ENCODE data around the gene CORO2A.
A peak's percentile ranks its signal among the peaks of the same experiment; 100 is the strongest.
"Not testable (repeated sequence)": the region's sequence is repeated elsewhere in the genome, so short reads cannot be mapped to it uniquely, and the experiment has no call there.

CORO2A gene

GRCh38 chr9:98105006-98105405, 87.4 kb downstream of the CORO2A start:
- DNase-seq (ENCODE audit: low spot score): no peak

- DNase-seq (ENCODE audit: low spot score): no peak
Measured at GRCh38 chr9:98104445-98104881, 88.0 kb downstream of the CORO2A start.

DNA sequence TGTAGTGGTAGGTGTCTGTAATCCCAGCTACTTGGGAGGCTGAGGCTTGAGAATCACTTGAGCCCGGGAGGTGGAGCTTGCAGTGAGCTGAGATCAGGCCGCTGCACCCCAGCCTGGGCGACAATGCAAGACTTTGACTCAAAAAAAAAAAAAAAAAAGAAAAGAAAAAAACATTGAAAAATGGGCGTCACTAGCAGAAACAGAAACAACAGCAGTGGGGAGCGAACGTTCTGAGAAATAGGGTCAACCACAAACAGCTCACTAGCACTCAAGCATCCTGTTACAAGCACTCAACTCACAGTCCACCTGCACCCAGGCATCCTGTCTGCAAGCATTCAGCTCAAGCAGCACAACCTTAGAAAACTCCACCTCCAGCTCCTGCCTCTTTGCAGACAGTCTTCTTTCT, 90.6 kb downstream of the CORO2A start:
- DNase-seq (ENCODE audit: low spot score): no peak

- no peak for DNase-seq (ENCODE audit: low spot score)
Measured at GRCh38 chr9:98101416-98101815, 91.0 kb downstream of the CORO2A start.

DNA sequence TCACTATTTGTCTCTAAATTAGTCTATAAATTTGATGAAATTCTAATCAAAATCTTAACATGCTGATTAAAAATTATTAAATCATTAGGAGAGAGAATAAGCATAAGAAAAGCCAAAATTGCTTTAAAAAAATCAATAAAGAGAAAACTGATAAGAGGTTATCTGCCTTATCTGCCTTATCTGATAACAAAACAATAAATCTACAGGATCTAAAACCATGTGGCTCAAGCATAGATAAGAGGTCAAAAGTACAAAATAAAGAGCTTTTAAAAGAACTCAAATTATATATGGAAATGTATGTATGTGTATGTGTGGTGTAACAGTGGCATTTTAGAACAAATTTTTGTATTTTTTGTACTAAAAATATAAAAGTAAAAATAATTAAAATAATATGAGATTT, 92.0 kb downstream of the CORO2A start:
- DNase-seq (ENCODE audit: low spot score): no peak

GRCh38 chr9:98099898-98100297, 92.5 kb downstream of the CORO2A start:
- no peak for DNase-seq (ENCODE audit: low spot score)

GRCh38 chr9:98099346-98099745, 93.1 kb downstream of the CORO2A start:
- DNase-seq (ENCODE audit: low spot score): no peak

GRCh38 chr9:98097836-98098235, 94.6 kb downstream of the CORO2A start:
- DNase-seq (ENCODE audit: low spot score): no peak

DNA sequence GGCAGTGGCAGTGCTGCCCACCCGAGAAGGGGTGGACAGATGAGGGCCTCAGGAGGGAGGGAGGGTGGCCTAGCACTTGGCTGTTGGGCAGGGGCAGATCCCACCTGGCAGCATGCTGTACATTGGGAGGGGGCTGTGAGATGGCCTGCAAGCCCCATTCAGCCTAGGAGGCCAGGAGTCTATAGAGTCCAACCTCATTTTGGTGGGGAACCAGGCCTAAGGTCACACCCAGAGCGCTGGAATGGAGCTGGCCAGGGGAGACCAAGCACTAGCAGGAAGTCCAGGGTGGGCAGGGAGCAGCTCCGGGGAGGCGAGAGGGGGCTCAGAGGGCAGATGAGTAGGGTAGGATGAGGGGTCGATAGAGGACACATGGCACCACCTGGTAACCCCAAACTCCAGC, 96.3 kb downstream of the CORO2A start:
- no peak for DNase-seq (ENCODE audit: low spot score)

DNA sequence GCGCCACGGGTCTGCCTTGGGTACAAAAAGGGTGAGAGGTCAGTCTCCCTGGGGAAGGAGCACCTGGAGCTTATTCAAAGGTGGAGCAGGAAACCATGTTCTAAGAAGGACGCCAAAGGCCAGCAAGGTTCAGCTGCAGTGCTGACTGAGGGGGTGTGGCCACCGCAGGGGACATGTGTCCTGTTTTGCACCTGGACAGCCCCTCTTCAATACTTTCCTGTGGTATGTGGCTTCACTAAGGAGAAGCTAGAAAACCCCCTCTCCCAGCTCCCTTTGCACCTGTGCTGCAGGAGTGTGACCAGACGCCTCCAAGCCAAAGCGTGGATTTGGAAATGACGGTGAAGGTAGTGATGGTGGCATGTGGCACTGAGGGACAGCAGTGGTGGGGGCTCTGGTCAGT, 97.0 kb downstream of the CORO2A start:
- no peak for DNase-seq (ENCODE audit: low spot score)

DNA sequence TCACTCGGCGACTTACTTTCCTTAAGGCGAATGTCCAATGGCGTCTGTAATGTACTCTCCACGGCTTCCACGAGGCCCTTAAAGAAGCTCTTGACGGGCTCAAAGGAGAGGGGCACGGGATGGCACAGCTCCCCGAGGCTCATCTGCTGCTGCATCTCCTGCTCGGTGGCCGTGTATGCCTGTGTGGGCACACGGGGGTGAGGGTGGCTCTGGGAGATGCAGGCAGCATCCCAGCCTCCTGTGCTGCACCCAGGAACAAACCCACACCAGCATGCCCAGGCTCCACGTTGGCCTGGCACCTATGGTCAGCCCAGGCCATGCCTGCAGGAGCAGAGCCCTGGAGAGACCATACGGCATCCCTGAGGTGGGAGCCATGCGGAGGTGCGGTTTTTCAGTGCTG, 97.6 kb downstream of the CORO2A start:
- no peak for DNase-seq (ENCODE audit: low spot score)

DNA sequence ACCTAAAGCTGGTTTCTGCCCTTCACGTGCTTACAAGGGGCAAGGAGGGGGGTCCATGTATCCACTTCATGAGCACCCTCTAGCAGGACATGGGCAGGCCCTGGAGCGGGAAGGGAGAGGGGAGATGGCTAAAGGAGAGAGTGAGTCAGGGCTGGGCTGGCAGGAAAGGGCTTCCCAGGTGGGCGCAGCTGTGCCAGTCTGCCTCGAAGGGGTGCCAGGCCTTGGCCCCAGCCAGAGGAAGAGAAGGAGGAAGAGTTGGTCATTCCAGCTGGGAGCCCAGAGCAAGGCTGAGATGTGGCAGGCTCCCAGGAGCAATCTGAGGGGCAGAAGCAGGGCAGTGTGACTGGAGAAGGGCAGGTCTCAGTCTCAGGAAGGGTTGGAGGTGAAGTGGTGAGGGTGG, 98.1 kb downstream of the CORO2A start:
- no peak for DNase-seq (ENCODE audit: low spot score)

- DNase-seq (ENCODE audit: low spot score): no peak
Measured at GRCh38 chr9:98092613-98092931, 99.9 kb downstream of the CORO2A start.

GRCh38 chr9:98091735-98092612, 100.5 kb downstream of the CORO2A start:
- no peak for DNase-seq (ENCODE audit: low spot score)

DNA sequence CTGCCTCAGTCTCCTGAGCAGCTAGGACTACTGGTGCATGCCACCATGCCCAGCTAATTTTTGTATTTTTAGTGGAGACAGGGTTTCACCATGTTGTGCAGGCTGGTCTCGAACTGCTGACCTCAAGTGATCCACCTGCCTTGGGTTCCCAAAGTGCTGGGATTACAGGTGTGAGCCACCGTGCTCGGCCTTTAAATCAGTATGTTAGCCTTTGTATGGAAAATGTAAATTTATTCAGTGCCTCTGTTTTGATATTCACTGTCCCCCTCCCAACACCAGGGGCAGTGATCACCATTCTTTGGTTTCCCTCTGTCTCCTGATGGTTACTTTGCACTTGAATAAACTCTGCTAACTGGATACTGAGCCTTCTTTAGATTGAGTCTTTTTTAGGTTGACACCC, 101.8 kb downstream of the CORO2A start:
- not testable (repeated sequence) for DNase-seq (ENCODE audit: low spot score)

DNA sequence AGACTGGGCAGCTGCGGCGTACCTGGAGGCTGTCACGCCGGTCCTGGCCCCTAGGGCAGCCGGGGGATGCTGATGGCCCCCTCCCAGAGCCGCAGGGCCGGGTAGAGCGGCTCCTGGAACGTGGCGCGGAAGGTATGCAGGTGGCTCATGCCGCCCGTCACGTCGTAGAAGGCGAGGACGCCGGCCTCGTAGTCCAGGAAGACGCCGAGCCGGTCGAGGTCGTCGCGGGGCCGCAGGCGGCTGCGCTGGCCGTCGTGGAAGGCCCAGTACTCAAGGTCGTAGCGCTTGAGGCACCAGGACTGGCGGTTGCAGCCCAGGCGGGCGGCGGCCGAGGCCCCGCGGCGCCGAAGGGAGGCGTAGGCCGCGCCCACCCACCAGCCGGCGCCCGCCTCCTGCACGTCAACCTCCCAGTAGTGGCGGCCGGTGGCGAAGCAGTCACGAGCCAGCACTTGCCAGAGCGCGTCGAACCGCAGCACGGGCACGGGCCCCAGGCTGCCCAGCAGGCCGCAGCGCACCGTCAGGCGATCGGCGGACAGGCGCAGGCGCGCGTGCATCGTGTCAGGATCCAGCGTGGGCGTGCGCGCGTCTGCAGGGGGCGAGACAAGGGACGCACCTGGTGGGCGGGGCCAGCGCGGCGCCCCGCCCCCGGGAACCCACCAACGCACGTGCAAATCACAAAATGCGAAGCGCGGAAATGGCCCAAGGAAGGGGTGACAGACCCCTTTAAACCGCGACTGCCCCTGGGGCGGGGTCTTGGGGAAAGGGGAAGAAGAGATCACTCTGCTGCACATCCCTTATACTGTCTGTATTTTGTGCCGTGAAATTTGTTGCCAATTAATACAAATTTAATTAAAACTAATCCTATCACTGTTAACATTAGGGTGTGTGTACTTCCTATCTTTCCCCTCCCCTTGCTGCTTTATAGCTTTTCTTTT, 104.8 kb downstream of the CORO2A start:
- no peak for DNase-seq (ENCODE audit: low spot score)

DNA sequence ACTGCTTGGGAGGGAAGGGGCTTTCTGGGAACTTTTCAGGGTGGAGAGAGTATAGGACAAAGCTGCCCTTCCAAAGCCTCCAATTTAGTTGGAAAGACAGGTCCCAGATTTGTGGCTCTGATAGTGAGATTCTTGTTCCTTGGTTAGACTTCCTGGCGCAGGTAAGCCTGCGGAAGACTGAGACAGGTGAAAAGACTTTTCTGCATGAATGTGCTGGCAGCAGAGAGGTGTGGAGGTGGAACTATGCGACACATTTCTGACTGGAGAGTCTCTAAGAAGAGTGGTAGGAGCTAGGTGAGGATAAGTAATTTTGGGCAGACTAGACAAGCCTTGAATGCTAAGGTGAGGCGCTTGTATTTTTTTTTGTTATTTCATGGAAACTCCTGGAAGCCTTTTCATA, 106.0 kb downstream of the CORO2A start:
- DNase-seq (ENCODE audit: low spot score): no peak

DNA sequence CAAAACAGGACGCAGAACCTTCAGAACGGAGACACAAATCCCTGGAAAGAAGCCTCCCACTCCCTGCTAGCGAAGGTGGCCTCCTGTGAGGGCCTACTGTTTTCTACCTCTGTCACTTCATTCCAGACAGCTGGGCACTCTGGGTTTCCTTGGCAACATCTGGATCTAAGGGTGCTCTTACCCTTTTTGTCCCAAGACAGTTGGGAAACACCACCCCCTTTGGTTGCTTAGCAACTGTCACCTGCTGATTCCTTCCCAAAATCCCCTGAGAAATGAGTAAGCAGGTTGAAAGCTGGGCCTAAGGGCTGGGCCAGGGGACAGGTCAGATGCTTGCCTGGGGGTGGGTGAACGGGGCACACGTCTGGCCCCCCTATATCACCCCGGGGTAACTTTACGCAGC, 106.5 kb downstream of the CORO2A start:
- no peak for DNase-seq (ENCODE audit: low spot score)

- DNase-seq (ENCODE audit: low spot score): no peak
Measured at GRCh38 chr9:98085058-98085457, 107.4 kb downstream of the CORO2A start.

DNA sequence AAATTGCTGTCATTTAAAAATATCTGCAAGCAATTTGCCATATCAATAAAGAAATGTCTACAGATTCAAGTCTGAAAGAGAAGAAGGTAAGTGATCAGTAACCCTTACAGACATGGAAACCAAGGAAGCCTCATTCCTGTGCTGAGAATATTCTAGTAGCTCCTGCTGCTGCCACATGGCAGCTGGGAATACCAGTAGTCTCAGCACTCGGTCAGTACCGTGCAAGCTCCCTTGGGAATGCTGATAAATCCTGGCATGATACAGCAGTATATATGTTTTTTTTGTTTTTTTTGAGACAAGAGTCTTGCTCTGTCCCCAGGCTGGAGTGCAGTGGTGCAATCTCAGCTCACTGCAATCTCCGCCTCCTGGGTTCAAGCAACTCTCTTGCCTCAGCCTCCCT, 108.0 kb downstream of the CORO2A start:
- no peak for DNase-seq (ENCODE audit: low spot score)

DNA sequence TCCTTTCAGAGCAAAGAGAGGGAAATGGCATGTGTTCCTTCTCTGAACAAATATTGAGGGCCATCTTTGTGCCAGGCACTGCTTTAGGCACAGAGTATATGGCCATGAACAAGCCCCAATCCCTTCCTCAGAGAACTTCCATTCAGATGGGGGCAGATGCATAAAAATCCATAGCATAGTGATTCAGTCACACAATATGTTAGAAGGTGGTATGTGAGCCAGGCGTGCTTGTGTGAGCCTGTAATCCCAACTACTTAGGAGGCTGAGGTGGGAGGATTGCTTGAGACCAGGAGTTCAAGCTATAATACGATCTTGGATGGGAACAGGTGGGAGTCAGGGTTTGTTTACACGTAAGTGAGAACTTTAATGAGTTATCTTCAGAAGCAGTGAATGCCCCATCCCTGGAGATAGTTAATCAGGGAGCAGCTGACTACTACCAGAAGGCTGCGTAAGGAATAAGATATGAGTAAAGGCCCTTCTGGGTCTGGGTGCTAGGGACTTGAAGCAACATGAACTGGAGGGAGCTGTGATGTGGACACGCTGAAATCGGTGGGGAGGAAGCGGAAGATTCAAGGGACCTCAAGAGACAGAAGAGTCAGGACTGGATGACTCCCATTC, 108.8 kb downstream of the CORO2A start:
- DNase-seq (ENCODE audit: low spot score): peak; percentile 13

DNA sequence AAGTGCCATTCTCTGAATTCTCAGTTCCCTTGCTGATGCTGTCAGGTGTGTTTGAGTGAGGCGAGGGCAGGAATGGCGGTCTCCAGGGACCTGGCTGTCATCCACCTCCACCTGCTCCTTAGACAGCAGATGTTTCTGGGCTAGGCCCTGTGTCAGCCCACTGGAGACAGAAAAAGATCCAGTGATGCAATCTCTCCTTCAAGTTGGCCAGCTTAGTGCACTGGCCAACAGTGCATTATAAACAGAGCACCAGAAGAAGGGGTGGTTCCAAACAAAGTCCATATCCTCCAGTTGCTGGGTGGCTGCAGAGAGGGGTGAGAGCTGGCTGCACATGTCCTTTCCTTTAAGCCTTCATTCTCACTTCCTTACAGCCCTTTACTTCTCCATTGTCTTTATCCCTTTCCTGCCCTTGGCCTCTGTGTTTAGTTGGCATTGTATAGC, 109.4 kb downstream of the CORO2A start:
- DNase-seq (ENCODE audit: low spot score): no peak

Data from hematopoietic multipotent progenitor cell treated with erythropoietin and hydrocortisone succinate and interleukin-3 and kit ligand, for 15 days (in vitro differentiated cells).